Colon (tissue), 2 donors: Measurements from ENCODE around the gene COL4A2.

Experiments
- FAIRE-seq: peaks from 2 replicates; lab custom pipeline; 2012; peaks lifted over from hg19 to GRCh38; lab: Jason Lieb, UNC
- donor health status: control.
- donor health status: control.

The COL4A2 gene

DNA sequence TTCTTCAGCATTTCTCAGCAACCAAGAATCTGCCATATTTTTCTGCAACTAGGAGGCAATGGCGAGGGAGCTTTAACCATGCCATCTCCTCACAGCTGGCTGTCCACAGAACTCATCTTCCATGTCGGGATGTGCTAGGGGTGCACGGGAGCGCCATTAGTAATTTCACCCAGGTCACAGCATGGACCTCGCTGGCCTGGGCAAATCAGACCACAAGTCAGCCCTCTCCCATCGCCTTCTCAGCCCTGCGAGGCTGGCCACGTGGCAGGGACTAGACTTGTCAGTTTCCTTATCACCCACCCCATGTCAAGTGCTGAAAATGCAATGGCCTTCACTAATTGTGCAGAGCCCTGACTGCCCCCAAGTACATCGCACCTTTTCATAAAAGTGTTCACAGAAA lies 15.8 kb upstream of the COL4A2 start:
- no peak for FAIRE-seq

DNA sequence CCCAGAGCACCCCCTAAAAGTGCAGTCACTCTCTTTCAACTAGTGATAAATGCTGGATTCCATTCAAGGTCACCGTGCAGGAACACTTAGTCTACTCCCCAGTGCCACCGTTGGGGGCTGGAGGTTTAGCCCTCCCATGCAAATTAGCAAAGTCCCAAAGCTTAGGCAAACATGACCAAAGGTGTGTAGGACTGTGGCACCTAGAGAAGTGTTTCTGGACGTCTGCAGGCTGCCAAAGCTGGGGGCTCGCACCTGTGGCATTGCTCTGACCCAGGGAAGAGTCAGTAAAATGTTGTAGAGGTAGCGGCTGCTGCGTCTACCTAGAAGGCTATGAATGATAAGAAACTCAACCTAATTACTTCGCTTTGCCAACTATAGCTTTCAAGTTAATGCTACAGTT lies 14.0 kb upstream of the COL4A2 start:
- FAIRE-seq = no peak

DNA sequence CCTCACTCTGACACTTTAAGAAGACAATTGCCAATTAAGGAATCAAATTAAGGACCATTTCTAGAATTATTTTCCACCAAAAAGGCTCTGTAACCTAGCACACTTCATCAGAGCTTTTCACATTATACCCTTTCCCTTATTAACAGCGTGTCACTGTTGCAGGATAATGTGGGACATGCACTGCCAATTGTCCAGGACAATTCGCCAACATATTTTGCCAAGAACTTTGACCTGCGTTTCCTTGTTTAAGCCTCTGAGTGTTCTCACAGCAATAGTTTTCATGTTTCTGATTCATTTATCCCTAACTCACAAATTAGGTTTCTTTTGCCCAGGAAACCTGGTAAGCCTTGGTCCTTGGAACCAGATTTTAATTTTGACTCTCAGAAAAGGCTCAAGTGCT lies 13.4 kb upstream of the COL4A2 start:
- FAIRE-seq = no peak

DNA sequence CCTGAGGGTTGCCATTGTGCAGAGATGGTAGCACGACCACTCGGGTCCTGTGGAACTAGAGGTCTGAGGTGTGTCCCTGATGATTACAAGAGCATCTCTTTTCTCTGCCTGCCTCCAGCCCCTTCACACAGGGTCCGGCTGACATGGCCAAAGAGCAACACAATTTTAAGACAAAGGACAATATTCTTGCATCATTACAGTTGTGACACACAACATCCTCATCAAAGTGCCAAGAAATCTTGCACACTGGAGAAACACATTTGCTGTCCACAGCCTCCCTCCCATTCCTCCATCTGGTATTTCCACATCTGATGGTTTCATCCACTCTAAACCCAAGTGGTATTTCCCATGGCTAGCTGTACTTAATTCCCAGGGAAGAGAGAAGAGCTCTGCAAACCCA lies 12.9 kb upstream of the COL4A2 start:
- no peak for FAIRE-seq

DNA sequence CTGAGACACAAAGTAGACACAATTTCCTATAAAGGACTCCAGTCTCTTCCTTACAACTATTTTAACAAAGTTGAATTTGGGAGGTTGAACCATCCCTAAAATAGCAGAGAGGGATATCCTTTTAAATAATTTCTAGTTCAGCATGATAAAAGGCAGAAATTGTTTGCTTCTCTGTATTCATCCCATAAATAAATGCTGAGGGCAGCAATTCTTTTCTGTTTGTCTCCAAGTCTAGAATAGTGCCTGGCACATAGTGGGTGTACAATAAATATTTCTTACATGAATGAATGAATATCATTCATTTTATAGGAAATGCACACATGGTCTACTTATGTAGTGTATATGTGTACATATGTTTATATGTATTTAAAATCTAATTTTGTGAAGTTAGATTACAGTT lies 12.5 kb upstream of the COL4A2 start:
- no peak for FAIRE-seq

DNA sequence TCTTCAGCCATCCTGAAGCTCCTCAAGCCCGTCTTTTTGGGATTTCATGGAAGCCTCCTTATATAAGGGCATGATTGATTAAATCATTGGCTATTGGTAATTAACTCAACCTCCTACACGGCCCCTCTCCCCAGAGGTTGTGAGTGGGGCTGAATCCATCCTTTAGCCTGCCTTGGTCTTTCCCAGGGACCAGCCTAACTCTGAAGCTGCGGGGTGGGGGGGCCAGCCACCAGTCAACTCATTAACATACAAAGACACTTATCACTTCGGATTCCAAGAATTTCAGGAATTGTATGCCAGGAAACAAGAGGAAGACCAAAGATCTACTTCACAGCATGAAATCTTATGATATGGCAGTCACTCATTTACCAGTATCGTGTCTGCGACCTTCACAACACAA lies 10.1 kb upstream of the COL4A2 start:
- FAIRE-seq = no peak

DNA sequence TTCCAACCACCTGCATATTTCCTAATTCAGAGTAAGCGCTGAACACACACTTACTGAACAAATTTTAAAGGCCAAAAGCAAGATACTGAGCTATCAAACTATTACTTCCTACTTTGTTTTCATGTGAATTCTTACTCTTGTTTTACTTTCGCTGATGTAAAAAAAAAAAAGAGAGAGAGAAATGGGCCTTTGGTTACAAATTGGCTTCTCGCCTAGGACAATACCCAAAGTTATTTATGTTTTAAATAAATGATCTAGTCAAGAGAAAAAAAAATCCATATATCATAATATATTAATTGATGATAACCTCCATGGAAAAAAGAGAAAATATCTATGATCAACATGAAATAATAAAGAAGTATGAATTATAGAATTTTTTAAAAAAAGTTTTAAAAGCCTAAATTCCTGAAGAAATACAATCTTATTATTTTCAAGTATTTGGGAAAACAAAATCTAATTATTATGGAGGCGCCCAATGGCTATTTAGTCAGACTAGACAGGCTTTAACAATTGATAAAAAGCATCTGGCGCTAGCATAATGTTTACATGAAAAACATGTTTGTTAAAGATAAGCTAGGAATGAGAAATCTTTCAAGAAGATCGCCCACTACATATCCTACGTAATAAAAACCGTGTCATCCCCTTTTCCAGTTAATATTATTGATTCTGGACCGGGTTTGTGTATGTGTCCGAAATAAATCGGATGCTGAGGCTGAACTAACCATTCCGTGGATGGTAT lies 9.1 kb upstream of the COL4A2 start:
- FAIRE-seq = no peak

DNA sequence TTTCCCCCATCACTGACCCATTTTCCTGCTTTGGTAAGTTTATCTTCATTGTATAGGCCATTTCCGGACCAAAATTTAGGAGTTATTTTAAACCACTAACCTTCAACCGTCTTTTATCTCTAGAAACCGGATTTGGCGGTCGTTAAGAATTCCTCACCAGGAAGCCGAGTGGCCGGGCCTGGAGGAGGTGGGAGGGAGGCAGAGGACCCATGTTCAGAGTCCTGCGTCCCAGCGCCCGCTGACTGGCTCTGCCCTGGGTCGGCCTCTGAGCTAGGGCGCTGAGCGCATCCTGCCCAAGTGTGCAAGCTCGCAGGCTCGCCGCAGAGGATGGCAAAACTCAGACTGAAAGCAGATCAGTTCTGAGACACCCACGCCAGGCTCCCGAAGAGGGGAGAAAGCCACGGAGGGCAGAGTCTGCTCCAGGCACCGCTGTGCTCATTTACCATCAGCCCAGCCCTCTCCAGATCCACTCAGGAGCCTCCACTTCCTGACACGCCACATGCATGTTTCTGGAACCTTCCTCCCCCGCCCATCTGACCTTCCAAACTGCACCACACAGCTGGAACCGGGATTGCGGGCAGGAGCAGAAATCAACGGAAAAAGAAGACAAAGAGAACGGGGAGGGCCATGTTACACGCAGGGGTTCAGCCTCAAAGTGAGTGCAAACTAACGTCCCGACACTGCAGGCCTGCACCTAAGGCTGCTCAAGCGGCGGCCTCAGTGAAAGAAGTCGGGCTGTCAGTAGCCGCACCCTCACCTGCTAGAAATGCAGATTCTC lies 8.4 kb upstream of the COL4A2 start:
- FAIRE-seq = no peak

DNA sequence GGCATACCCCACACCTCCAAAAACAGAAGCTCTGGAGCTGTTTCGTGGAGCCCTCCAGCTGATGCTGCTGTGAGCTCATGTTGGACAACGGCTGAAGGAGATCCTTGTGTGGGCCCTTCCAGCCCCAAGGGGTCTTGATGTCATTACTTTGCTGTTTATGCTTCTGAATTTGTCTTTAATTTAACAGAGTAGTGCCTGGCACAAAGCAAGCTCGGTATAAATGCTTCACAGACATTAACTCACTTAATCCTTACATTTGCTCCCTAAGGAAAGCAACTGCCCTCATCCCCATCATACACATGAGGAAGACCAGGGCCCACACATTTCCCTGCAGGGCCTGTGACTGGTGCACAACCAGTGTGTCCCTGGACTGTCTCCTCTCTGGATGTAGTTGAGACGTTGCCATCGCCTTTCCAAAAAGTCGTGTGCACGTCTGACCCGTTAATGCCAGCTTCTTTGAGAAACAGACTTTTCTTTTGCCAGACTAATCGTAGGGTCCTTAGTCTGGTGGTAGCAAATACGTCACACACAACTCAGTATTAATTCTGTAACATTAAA lies 7.7 kb upstream of the COL4A2 start:
- FAIRE-seq = no peak

DNA sequence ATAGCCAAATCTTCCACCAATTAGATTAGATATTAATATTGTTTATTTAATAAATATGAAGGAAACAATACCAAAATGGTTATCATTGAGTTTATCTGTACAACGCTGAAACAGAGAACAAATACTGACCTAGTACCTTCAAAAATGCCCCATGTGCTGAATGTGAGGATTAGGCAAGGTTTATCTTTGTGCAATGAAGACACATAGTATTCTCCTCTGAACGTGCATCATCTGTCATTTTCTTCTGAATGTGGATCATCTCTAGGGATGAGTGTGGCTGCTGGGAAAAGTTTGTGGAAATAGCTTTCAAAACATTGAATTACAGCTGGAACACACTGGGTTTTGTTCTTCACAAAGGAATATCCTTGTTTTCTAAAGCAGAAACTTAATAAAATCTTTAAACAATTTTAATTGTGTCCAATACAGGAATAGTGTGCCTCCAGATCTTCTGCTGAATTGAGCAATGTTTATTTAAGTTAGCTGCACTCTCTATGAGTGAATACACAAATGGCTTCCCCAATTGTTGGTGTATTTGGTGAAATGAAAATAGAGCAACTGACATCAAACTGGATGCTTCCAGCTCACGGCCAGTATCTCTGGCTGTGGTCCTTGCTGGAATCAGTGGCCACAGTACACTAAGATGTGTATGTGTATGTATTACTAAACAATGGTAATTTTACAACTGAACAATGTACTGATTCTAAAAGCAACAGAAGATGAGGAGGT lies 6.8 kb upstream of the COL4A2 start:
- FAIRE-seq = no peak

DNA sequence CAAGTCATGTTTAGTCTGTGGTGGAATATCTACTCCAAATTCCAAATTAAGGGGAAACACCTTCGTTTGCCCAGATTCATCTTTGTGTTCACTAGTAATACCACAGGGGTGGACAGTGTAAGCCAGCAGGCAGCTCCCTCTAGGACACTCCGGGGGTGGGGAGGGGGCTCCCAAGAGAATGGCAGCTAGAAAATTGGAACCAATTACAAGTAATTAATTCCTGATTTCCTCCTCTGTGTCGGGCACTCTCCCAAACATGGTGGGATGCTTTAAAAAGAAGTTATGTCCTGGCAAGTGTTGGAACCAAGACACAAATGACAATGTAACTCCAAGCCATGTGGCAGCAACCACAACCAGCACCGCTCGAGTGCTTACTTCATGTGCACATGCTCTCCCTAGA lies 6.0 kb upstream of the COL4A2 start:
- no peak for FAIRE-seq

DNA sequence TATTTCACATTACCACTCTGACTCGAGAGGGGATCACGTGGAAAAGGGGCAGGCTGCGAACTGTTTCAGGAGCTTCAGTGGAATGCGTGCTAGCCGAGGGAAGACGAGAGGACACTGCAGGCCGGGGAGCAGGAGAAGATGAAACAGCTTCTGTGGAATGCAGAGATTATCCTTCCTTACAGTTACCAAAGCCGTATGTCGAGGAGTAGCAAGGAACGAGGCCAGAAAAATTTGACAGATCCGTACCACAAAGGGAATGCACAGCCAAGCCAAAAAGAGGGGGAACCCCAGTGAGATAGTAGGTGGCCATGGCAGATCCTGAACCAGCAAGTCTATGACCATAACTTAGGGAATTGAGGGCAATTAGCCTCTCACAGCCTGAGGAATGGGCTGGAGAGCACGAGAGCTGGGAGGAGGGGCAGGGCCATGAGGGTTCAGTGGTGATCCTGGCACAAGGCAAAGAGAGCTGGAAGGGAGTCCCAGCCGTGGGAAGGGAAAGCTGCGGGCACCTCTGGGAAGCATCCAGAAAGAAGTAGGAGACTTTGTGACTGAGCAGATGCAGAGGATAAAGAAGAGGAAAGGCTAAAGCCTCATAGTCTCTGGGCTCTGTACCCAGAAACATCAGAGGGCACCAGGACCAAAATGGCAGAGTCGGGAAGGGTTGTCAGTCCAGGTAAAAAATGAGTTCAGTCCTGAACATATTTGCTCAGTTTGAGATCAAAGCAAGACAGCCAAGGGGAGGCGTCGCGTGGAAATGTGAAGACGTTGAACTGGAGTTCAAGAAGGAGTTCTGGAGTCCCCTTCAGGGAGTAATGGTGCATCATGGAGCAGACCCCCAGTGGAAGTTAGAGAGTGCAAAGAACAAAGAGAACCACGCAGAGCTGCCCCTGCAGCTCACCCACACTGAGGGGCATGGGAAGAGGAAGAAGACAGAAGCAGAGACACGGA lies 5.2 kb upstream of the COL4A2 start:
- FAIRE-seq = no peak

DNA sequence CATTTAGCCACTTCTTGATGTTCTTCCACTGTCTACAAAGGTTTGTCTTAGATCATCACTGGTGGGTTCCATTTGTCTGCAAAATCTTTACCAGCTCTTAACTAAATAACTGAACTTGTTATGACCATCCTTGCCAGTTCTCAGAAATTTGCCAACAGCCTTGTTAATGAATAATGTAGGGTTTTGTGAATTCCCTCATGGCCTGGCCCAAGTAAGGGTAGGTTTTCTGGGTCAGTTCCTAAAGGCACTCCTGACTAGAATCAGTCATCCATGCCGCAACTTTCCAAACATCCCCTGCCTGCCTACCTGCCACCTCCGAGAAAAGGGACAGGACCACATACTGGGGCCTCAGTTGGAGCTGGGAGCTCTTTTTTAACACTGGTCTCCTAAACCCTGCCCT lies 4.1 kb upstream of the COL4A2 start:
- FAIRE-seq = no peak

DNA sequence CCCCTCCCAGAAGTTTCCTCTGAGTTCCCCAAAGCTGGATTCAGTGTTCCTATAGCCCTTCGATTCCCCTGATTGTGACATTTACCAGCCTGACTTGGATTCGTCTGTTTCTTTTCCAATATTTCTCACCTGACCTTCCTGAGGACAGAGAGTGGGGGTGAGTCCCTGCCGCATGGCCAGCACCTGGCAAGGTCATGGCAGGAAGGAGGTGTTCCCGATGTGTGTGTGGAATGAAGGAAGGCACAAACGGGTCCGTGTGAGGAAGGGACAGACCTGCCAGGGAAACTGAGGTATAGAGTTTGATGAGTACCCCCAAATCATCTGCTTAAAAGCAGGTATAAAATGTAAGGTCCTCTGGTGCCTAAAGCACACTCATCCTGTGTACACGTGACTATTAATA lies 3.4 kb upstream of the COL4A2 start:
- FAIRE-seq = no peak

DNA sequence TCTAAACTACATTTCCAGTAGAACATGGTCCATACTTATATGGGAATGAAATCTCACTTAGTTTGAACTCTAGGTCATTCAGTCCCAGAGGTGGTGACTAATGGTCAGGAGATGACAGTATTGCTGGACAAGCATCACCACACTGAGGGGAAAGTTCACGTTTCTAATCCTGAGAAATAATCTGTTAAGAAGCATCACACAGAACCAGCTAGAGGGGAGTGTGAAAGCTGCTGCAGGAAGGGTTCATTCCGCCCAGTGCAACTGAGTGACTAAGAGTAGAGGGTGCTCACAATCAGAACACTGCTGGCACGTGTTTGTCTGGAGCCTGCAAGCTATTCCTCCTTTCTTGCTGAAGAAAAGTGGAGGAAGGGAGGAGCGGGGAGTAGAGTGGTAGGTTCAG lies 2.8 kb upstream of the COL4A2 start:
- no peak for FAIRE-seq

DNA sequence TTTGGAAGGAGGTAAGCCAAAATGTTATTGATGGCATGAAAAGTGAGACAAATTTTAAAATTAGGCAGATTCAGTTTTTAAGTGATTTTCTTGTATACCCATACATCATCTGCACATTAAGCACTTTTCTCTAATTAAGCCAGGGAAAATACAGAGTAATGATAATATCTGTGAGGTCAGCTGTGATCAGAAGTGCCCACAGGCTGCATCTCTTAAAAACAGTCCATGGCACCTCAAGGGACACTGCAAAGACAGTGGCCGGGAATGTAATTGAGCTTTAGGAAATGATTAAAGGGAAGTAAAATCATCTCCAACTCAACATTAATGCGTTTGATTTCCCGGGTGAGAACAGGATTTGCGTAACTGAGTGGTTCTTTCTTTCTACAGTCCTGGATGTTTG lies 2.1 kb upstream of the COL4A2 start:
- no peak for FAIRE-seq

DNA sequence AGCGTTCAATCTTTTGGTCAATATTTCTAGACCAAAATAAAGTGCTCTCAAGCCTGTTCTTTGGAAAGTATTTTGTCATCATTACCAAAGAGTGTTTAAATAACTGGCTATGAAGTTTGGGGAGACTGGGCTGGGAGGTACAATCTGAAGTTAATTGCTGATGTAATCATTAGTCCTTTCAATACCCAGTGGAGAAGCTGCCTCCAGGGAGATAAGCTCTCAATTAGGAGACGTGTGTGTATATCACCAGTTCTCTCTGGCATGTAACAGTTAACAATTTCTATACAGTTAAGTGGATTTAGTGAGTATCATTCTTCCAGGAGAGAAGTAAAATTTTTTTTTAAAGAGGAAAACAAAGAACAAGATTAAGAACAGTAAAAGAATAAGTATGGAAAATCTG lies 1.5 kb upstream of the COL4A2 start:
- FAIRE-seq = no peak

DNA sequence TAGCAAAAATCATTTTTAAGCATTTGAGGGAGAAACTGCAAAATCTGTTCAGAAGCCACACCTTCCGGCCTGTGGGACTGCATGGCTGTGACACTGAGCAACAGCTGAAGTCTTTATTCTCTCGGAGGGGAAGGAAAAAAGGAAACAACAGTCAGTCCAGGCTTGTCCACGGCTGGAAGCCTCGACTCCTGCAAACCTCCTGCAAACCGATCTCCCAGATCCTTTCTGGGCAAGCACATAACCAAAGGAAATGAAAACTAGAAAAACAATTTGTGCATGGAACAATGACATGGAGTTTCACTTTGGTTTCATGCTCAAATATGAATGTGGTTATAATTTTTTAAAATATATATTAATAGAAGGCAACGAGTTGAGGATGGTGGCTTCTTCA lies 1.1 kb upstream of the COL4A2 start:
- FAIRE-seq = no peak

DNA sequence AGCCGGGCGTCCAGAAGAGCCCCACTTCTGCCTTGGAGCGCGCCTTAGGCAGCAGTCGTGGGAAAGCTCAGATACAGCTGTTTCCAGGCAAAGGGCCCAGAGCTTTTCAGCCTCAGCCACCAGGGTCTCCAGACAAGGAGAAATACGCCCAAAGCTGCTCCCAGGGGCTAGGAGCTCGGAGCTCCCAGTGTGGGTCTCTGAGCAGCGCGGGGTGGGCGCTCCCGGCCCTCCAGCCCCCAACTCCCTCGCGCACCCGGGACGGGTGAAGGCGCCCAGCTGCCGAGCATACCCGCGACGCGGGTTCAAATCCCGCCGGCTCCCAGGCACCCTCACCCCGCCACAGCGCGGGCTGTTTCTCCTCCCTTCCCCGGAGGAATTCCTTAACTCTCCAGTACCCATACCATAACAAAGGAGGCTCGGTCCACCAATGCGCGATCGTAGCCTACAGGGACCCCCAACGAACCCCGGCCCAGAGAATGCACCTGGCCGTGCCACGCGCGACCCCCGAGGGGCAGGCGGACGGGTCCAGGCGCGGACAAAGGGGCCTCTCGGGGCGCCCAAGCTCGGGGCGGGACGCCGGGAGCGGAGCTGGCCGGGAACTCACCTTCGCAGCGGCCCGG lies 634 bp upstream of the COL4A2 start:
- FAIRE-seq = no peak

DNA sequence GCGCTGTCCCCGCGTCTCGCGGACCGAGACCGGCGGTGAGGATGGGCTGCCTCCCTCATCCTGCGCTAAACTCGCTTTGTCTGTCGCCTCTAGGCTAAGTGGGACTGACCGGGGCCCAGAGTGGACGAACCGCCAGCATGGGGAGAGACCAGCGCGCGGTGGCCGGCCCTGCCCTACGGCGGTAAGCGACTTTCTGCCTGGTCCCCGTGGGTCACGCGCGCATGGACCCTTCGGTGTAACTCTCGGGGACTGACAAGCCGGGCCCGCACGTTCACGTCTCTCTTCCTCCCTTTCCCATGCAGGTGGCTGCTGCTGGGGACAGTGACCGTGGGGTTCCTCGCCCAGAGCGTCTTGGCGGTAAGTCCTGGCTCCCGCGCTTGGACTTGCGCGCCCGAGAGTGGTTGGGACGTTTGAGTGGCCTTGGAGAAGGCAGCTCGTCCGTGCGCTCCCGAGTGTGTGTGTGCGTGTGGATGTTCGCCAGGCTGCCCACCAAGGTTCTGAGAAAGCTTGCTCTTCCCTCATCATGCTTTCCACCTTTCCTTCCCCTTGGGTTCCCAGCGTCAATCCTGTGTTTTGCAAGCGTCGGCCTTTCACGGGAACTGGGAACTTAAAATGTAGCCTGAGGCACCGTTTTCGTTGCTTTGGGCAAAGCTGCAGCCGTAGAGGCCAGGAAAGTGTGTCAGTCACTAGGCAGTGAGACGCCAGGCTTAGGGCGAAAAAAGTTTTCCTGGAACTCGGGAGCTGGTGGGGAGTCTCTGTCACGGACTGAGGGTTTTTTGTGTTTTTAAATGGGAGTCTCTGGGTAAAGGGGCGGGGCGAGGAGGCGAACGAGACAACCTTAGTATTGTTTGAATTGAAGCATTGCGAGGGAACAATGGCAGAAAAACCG lies 927 bp downstream of the COL4A2 start:
- no peak for FAIRE-seq
